HG02973 (cell line): ENCODE results near the gene EXOC3L4.
A peak's percentile ranks its signal among the peaks of the same experiment; 100 is the strongest.

ENCODE experiments used
- ATAC-seq: cut with Tn5 transposase; IDR thresholded peaks from one replicate; pipeline ENCODE4 v1.9.1; 2021; ENCODE audit warnings: moderate library complexity; ENCODE audit not compliant: unreplicated experiment

EXOC3L4 gene

GRCh38 chr14:103070263-103070885, 24.2 kb upstream of the EXOC3L4 start:
- no peak for ATAC-seq

DNA sequence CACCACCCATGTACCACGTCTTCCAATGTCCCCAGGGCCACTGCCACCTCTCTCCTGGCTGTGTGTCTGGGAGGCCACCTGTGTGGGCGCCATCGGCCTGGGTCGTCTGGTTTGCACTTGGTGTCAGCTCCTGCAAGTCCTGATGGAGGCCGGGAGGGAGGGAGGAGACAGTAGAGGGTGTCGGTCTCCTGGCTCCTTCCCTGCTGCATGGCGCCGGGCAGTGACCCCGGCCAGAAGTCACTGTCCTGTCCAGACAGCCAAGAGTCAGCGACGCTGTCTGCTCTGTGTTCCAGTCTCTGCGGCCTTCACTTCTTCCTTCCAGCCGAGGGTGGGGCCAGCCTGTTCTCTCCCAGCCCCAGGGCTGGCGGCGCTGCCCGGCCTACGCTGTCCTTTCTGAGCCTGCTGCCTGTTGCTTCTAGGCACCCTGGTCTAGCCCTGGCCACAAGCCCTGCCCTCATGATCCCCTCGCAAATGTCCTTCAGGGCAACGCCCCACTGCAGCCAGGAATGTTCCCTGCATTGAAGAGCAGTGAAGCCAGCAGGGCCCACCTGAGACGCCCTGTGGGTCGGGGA, 23.5 kb upstream of the EXOC3L4 start:
- no peak for ATAC-seq

- no peak for ATAC-seq
These were observed 22.8 kb upstream of the EXOC3L4 start for GRCh38 chr14:103071544-103072251.

DNA sequence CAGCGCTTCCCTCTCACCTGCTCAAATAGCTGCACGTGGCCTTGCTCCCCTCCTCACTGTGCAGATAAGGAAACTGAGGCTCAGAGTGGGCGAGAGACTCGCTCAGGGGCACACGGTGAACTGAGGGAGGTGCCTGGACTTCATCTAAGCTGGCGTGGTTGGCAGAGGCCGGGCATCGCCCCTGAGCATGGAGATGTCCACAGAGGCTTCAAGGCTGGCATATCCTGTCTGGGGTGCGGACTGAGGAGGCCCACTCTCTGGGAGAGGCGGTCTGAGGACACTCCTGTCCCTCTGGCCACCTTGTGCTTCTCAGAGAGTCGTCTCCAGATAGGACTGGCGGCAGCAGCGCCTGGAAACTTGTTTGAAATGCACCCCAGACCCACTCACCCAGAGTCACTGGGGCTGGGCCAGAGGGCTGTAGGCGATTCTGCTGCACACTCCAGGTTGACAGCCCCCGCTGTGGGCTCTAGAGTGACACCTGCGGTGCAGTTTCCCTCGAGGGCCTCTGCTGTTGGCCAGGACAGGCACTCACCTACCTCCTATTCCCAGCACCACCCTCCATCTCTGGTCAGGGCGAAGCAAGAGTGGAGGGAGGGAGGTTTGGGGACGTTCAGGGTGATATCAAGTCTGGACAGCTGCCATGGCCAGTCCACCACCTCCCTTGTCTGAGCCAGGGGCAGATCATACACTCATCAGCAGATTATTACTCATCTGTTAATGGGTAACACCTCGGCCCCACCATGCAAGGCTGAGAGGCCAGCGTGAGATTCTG, 21.7 kb upstream of the EXOC3L4 start:
- no peak for ATAC-seq

DNA sequence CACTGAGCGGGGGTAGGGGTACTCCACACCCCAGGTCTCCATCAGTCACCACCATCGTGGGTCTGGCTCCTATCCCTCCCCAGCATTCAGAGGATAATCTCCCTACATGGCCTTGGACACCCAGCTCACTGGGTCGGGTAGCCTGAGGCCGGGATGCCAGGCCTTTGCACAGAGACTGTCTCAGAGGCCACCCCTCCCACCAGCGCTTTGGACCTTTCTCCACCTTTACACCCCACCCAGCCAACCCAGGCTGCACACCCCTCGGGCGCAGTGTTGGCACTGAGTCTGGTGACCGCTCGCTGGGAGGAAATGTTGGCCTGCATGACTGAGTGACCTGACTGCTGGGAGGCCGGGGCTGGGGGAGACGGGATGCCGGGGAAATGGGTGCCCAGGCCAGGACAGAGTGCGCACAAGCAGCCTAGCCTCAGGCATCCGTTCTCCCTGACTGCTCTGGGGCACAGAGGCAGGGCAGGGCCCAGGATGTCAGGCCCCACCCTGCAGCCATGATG, 21.1 kb upstream of the EXOC3L4 start:
- no peak for ATAC-seq

- no peak for ATAC-seq
These were observed 20.4 kb upstream of the EXOC3L4 start for GRCh38 chr14:103073876-103074728.

- no peak for ATAC-seq
These were observed 19.7 kb upstream of the EXOC3L4 start for GRCh38 chr14:103074729-103075367.

DNA sequence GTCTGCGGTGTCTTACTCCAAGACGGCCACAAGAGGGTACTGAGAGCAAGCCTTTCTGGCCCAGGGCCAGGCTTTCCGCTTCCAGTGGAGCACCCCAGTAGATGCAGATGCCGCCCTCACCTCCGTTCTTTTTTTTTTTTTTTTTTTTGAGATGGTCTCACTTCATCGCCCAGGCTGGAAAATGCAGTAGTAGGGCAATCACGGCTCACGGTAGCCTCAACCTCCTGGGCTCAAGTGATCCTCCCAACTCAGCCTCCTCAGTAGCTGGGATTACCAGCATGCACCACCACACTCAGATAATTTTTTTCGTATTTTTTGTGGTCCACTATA, 16.1 kb upstream of the EXOC3L4 start:
- ATAC-seq: peak; percentile 53

DNA sequence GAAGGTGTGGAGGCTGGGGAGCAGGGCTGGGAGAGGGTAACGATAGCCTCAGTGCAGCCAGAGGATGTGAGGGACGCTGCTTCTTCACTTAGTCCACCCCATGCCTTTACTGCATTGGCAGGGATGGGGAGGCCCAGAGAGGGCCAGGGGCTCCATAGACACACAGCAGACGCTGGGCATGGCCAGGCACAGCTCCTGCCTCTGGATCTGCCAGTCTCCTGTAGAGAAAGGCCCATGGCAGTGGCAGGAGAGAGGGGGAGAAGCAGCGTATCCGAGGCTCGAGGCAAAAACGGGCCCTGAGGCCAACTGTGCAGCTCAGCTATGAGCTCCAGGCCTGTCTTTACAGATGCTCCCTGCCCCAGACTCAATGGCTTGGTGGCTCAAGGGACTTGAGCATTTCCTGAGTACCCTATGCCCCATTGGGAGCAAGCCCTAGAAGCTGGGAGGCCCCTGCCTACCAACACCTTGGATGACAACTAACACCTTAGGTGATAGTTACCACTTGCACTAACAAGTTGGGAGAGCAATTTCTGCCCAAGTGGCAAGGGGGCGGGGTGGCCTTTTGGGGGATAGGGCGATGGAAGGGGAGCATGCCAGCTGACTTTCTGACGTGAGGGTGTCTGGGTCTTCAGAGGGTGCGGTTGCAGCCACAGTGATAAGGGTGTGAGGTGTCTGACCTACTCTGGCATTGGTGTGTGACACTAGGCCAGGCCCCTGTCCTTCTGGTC, 15.5 kb upstream of the EXOC3L4 start:
- no peak for ATAC-seq

GRCh38 chr14:103081951-103082350, 12.6 kb upstream of the EXOC3L4 start:
- no peak for ATAC-seq

- ATAC-seq: no peak
These were observed 10.3 kb upstream of the EXOC3L4 start, which contains the start of gene LBHD2 for GRCh38 chr14:103084021-103084919. TSS of gene LBHD2 (plus strand) at chr14:103084210. CDS start at chr14:103086013, 1,803 bp downstream.

GRCh38 chr14:103085106-103086091, 9.1 kb upstream of the EXOC3L4 start:
- ATAC-seq: no peak

DNA sequence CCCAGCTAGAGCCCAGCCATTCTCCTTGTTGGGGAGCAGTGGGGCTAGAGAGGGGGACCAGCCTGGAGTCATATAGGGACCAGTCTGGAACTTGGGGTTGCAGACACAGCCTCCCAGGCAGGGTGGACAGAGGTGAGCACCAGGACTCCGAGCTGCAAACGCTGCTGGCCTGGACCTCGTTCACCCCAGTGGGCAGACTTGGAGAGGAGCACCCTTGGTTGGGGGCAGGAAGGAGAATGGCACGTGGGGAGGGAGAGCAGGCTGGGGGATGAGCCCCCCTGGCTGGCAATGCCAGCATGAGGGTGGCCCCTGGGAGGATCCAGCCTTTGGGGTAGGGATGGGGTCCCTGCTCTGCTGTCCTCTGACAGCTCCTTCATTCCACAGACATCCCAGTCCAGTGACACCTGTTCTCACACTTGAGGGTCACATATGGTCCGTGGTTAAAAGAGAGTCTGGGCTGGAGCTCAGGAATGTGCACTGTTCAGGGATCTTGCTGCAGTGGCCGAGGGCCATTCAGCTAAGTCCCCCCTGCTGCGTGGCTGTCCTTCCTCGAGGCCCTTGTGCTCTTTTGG, 7.7 kb upstream of the EXOC3L4 start:
- no peak for ATAC-seq

DNA sequence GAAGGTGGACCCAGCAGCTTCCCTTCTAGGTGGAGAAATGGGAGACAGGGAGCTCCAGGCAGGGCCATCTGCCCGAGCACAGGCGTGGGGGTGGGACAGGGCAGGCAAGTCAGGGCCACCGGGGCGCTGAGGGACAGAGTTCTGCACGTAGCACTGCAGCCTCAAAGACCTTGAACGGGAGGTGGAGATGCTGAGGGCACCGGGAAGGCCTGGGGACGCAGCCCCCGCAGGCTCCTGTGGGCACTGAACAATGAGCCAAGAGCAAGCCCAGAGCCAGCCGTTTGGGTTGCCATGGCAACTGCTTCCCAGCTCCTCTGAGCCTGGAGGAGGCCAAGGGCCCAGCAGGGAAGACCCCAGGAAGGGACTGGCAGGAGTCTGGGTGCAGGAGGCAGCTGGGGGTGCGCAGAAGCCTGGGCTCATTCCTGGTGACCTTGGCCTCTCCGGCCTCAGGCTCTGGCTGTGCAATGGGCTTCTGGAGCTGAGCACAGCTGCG, 7.1 kb upstream of the EXOC3L4 start:
- ATAC-seq: no peak

DNA sequence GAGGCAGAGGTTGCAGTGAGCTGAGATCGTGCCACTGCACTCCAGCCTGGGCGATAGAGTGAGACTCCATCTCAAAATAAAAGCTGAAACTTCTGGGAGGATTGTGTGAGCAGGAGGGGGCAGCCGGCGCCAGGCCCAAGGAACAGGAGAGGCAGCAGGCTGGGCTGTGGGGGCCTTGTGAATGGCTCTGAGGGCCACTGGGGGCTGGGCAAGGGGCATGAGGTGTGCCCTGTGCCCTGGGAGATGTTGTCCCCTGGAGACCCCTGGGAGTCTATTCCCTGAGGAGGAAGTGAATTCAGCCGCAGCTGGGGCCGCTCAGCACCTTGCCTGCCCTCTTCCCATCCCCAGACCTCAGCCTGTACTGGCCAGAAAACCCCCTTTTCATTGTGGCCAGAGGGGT, 5.6 kb upstream of the EXOC3L4 start:
- ATAC-seq: no peak
